IMR-90 (cell line): ENCODE data around the gene CADM2. TPM values are rescaled to one million over a fixed set of nuclear protein-coding genes. Genes with fewer than 3 reads are reported as not detected.
A peak's percentile ranks its signal among the peaks of the same experiment; 100 is the strongest.

Experiments
- ATAC-seq: fragments of 200-7000 bp; cut with Tn5 transposase; 2 replicates; pipeline ENCODE4 v1.9.1; 2020; ENCODE audit warnings: low read depth, mild to moderate bottlenecking, moderate library complexity
- BruUV-seq: library from RNA; stranded (reverse); fragments of 400-500 nt; replicated peaks from 2 replicates; lab custom pipeline; 2021; lab: Mats Ljungman, UMichigan
- CTCF ChIA-PET: fragments of 300-600 bp; formaldehyde crosslinking; extraction: SDS; loops from one replicate; lab custom pipeline; 2021; ENCODE audit warnings: antibody characterized with exemption; lab: Yijun Ruan, JAX
- POLR2A ChIA-PET: fragments of 300-600 bp; sonication (Branson Sonifier 250); formaldehyde crosslinking; loops from one replicate; lab custom pipeline; 2022; ENCODE audit warnings: antibody characterized with exemption; ENCODE audit not compliant: unreplicated experiment; lab: Charles Lee
- DNase-seq: peaks from one replicate; pipeline ENCODE4 v3.0.0; 2013
- H2AFZ ChIP-seq: replicated peaks from 2 replicates; pipeline ENCODE3; 2013; ENCODE audit warnings: low read length, mild to moderate bottlenecking; ENCODE audit not compliant: poor library complexity
- H2AK5ac ChIP-seq: 2 replicates; pipeline ENCODE4 v1.6.1; 2013; ENCODE audit warnings: low read depth, low read length, inconsistent platforms
- H2AK9ac ChIP-seq: replicated peaks from 2 replicates; pipeline ENCODE3; 2013; ENCODE audit warnings: mild to moderate bottlenecking, low read depth, low read length, moderate library complexity; ENCODE audit not compliant: poor library complexity
- H2BK120ac ChIP-seq: 2 replicates; pipeline ENCODE4 v1.6.1; 2013; ENCODE audit warnings: low read depth, low read length, inconsistent platforms
- H2BK15ac ChIP-seq: 3 replicates; pipeline ENCODE4 v1.6.1; 2013; ENCODE audit warnings: low read depth, low read length, inconsistent platforms
- H2BK20ac ChIP-seq: 2 replicates; pipeline ENCODE4 v1.6.1; 2013; ENCODE audit warnings: low read depth, mild to moderate bottlenecking, inconsistent platforms, low read length, moderate library complexity
- H2BK5ac ChIP-seq: 2 replicates; pipeline ENCODE4 v1.6.1; 2013; ENCODE audit warnings: mild to moderate bottlenecking, low read depth, low read length, inconsistent platforms; ENCODE audit not compliant: poor library complexity, severe bottlenecking
- H3K14ac ChIP-seq: replicated peaks from 2 replicates; pipeline ENCODE4 v1.6.1; 2013; ENCODE audit warnings: low read depth, low read length, inconsistent platforms
- H3K18ac ChIP-seq: 2 replicates; pipeline ENCODE4 v1.6.1; 2013; ENCODE audit warnings: low read depth, low read length, control low read depth
- H3K23ac ChIP-seq: 2 replicates; pipeline ENCODE4 v1.6.1; 2013; ENCODE audit warnings: low read depth, low read length, inconsistent platforms
- H3K27ac ChIP-seq: 2 replicates; pipeline ENCODE4 v1.5.1; 2013; ENCODE audit warnings: mild to moderate bottlenecking, control low read depth, low read length; ENCODE audit not compliant: insufficient read depth
- H3K27me3 ChIP-seq: 2 replicates; pipeline ENCODE4 v1.6.1; 2013; ENCODE audit warnings: low read length; ENCODE audit not compliant: control insufficient read depth, insufficient read depth
- H3K36me3 ChIP-seq: 2 replicates; pipeline ENCODE4 v1.6.1; 2013; ENCODE audit warnings: low read length, mixed read lengths; ENCODE audit not compliant: control insufficient read depth, insufficient read depth
- H3K4ac ChIP-seq: 2 replicates; pipeline ENCODE4 v1.6.1; 2013; ENCODE audit warnings: low read depth, low read length, inconsistent platforms
- H3K4me1 ChIP-seq: 2 replicates; pipeline ENCODE4 v1.6.1; 2013; ENCODE audit warnings: low read length, mixed read lengths; ENCODE audit not compliant: control insufficient read depth, insufficient read depth
- H3K4me2 ChIP-seq: 2 replicates; pipeline ENCODE4 v1.6.1; 2013; ENCODE audit warnings: low read depth, mild to moderate bottlenecking, control low read depth, low read length, moderate library complexity
- H3K4me3 ChIP-seq: 2 replicates; pipeline ENCODE4 v1.5.1; 2013; ENCODE audit warnings: low read depth, mild to moderate bottlenecking, control low read depth, low read length, moderate library complexity; ENCODE audit not compliant: insufficient read depth
- H3K56ac ChIP-seq: 2 replicates; pipeline ENCODE4 v1.6.1; 2013; ENCODE audit warnings: low read length, inconsistent platforms; ENCODE audit not compliant: insufficient read depth; ENCODE audit errors: extremely low read depth
- H3K79me1 ChIP-seq, 2 experiments: 2 replicates each; pipeline ENCODE4 v1.6.1; 2013; ENCODE audit warnings: low read length in 2 of 2, inconsistent platforms in 1 of 2, low read depth in 1 of 2
- H3K9ac ChIP-seq: 2 replicates; pipeline ENCODE4 v1.6.1; 2013; ENCODE audit warnings: low read depth, low read length, control low read depth
- H3K9me1 ChIP-seq: 2 replicates; pipeline ENCODE4 v1.6.1; 2013; ENCODE audit warnings: low read length, inconsistent platforms; ENCODE audit not compliant: insufficient read depth
- H3K9me3 ChIP-seq: 2 replicates; pipeline ENCODE4 v1.6.1; 2013; ENCODE audit warnings: low read length; ENCODE audit not compliant: control insufficient read depth, insufficient read depth
- H4K20me1 ChIP-seq: 2 replicates; pipeline ENCODE4 v1.6.1; 2013; ENCODE audit warnings: low read length, inconsistent platforms; ENCODE audit not compliant: insufficient read depth
- H4K5ac ChIP-seq: 2 replicates; pipeline ENCODE4 v1.6.1; 2013; ENCODE audit warnings: mild to moderate bottlenecking, low read depth, low read length, control low read depth
- H4K8ac ChIP-seq, 2 experiments: 2 replicates each; pipeline ENCODE4 v1.6.1; 2013; ENCODE audit warnings: low read depth in 2 of 2, low read length in 2 of 2, control low read depth in 1 of 2, inconsistent platforms in 1 of 2
- H4K91ac ChIP-seq: 2 replicates; pipeline ENCODE4 v1.6.1; 2013; ENCODE audit warnings: low read depth, low read length, inconsistent platforms; ENCODE audit not compliant: insufficient read depth
- CHD1 ChIP-seq: IDR thresholded peaks from 2 replicates; pipeline ENCODE4 v1.6.1; 2012; ENCODE audit warnings: low read depth, low read length, improper control_type of control experiment
- NFE2L2 ChIP-seq: fragments of 150-350 bp; IDR thresholded peaks from 2 replicates; pipeline ENCODE4 v1.6.1; 2016; ENCODE audit warnings: low read depth, mild to moderate bottlenecking, low read length
- RAD21 ChIP-seq: IDR thresholded peaks from 2 replicates; pipeline ENCODE4 v1.6.1; 2012; ENCODE audit warnings: low read length, improper control_type of control experiment
- RFX5 ChIP-seq: IDR thresholded peaks from 2 replicates; pipeline ENCODE4 v1.8.0; 2012; ENCODE audit warnings: low read depth, mild to moderate bottlenecking, low read length, moderate library complexity
- WGBS, 2 experiments: methylation state at CpG; one replicate each; pipeline versions ENCODE4 v1.1.5 to v1.1.7; 2013; ENCODE audit warnings: missing lambda C conversion rate in 2 of 2; ENCODE audit not compliant: insufficient read length in 1 of 2; ENCODE audit errors: extremely low coverage in 2 of 2; 5-methylcytosine and 5-hydroxymethylcytosine counted together
- dilution Hi-C: fragments of 300-500 bp; cut with HindIII; formaldehyde crosslinking; loops from one replicate; pipeline ENCODE4 v1.14.3; 2018; ENCODE audit warnings: low sequenced_read_pairs; ENCODE audit not compliant: unreplicated experiment
- in situ Hi-C: fragments of 300-500 bp; cut with MboI; formaldehyde crosslinking; loops from 3 replicates; pipeline ENCODE4 v1.14.3; 2019; ENCODE audit warnings: low sequenced_read_pairs, inconsistent platforms, mixed read lengths
- intact Hi-C: fragments of 100-400 bp; cut with micrococcal nuclease; formaldehyde crosslinking; loops from 2 replicates; pipeline ENCODE4 v1.10.0; 2022
- polyA plus RNA-seq, 3 experiments: library from polyadenylated mRNA; depleted of rRNA; stranded (reverse); fragments of >200 nt; gene quantifications; 2 replicates each; pipeline ENCODE4 v1.2.3, GENCODE V29; 2012; ENCODE audit warnings: low replicate concordance in 1 of 3
- total RNA-seq: library from RNA; depleted of rRNA; stranded (reverse); fragments of >200 nt; gene quantifications from 2 replicates; pipeline ENCODE4 v1.2.3, GENCODE V29; 2012
- TF ChIP-seq, protein P1 (sequence below): conservative IDR thresholded peaks from 2 replicates; pipeline ENCODE4 v1.5.1; 2012; ENCODE audit warnings: mild to moderate bottlenecking, low read depth, low read length, improper control_type of control experiment

Gene CADM2
- total and polyA plus RNA-seq, 2 of the 4 experiments (the other 2 are of a cell fraction), result not detected

DNA sequence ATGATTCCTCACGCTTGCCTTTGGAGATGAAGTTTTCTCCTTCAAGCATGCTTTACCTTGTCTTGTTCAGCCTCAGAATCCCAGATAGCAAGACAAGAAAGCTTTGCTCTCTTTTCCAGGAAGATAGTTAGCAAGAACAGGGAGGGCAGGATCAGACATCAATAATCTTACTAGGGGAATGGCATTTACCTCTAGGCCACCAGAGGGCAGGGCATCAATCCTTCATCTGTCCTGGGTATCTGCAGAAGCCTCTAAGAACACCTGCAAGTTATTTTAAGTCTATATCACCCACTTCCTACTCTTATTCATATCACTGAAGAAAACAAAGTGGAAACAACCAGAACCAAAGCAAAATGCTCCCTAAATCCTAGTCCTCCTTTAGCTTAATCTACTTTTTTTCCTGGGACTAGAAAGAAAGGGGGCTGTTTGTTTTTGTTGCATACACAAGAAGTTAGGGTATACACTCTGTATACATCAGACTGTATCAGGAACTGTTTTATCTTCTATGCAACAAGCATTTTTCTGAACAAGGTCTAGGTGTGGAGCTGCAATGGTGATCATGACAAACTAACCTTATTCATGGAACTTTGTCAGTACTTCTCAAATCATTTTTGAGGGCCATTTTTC is 862.5 kb downstream of the CADM2 start:
- H3K36me3 ChIP-seq, result no peaks in the 10 kb centered on the region
- intact Hi-C loops (loop anchor here (5.0 kb wide), 1 partner anchor 741 kb away; no protein-coding TSS in a partner anchor), dilution Hi-C loops (no loop called here), in situ Hi-C loops (loop anchor here (25.0 kb wide), 1 partner anchor 741 kb away; no protein-coding TSS in a partner anchor)
- H3K79me1 ChIP-seq, result no peaks in the 10 kb centered on the region
- no peaks in the 10 kb centered on the region for H3K4me1 ChIP-seq
- BruUV-seq, result no TSS peak
- H4K20me1 ChIP-seq, result no peaks in the 10 kb centered on the region
- H3K23ac ChIP-seq, result no peak overlapping the region
- H3K14ac ChIP-seq, result no peak overlapping the region
- ChIA-PET CTCF (no interaction called here), POLR2A (no interaction called here)
- no CpG with 5 or more reads among the region's 1 CpG for WGBS, 2 experiments
- H4K91ac ChIP-seq, result no peak overlapping the region
- no peak overlapping the region for H3K4ac ChIP-seq
- H3K27me3 ChIP-seq, result no peaks in the 10 kb centered on the region
- no peak overlapping the region for H2AK5ac ChIP-seq
- no peak overlapping the region for H4K5ac ChIP-seq
- ATAC-seq, result no peak
- no peak overlapping the region for H3K4me3 ChIP-seq
- H3K9ac ChIP-seq, result no peak overlapping the region
- no peak overlapping the region for H2BK20ac ChIP-seq
- no peak overlapping the region for H2AK9ac ChIP-seq
- no peak for DNase-seq
- no peak for TF ChIP-seq NFE2L2
- TF ChIP-seq, protein P1, sequence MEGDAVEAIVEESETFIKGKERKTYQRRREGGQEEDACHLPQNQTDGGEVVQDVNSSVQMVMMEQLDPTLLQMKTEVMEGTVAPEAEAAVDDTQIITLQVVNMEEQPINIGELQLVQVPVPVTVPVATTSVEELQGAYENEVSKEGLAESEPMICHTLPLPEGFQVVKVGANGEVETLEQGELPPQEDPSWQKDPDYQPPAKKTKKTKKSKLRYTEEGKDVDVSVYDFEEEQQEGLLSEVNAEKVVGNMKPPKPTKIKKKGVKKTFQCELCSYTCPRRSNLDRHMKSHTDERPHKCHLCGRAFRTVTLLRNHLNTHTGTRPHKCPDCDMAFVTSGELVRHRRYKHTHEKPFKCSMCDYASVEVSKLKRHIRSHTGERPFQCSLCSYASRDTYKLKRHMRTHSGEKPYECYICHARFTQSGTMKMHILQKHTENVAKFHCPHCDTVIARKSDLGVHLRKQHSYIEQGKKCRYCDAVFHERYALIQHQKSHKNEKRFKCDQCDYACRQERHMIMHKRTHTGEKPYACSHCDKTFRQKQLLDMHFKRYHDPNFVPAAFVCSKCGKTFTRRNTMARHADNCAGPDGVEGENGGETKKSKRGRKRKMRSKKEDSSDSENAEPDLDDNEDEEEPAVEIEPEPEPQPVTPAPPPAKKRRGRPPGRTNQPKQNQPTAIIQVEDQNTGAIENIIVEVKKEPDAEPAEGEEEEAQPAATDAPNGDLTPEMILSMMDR, result peak; percentile 22; the same call in 1 of the 2 replicates
- TF ChIP-seq RFX5, result no peak
- TF ChIP-seq RAD21, result no peak
- TF ChIP-seq CHD1, result no peak
- no peak overlapping the region for H3K56ac ChIP-seq
- no peak overlapping the region for H3K4me2 ChIP-seq
- no peak overlapping the region for H3K18ac ChIP-seq
- H2BK5ac ChIP-seq, result no peak overlapping the region
- no peak overlapping the region for H2BK120ac ChIP-seq
- no peaks in the 10 kb centered on the region for H3K9me1 ChIP-seq
- H2BK15ac ChIP-seq, result no peak overlapping the region
- no peak overlapping the region for H2AFZ ChIP-seq
- H4K8ac ChIP-seq, result no peak overlapping the region
- no peak overlapping the region for H3K27ac ChIP-seq
- H3K9me3 ChIP-seq, result no peaks in the 10 kb centered on the region
